GM12801 (cell line): ENCODE results near the gene SLC1A2.

Experiments used
- CTCF ChIP-seq: IDR thresholded peaks from one replicate; pipeline ENCODE4 v1.5.1; 2011; ENCODE audit warnings: control low read depth; ENCODE audit not compliant: insufficient read length; ENCODE audit errors: extremely low read depth

Gene SLC1A2

DNA sequence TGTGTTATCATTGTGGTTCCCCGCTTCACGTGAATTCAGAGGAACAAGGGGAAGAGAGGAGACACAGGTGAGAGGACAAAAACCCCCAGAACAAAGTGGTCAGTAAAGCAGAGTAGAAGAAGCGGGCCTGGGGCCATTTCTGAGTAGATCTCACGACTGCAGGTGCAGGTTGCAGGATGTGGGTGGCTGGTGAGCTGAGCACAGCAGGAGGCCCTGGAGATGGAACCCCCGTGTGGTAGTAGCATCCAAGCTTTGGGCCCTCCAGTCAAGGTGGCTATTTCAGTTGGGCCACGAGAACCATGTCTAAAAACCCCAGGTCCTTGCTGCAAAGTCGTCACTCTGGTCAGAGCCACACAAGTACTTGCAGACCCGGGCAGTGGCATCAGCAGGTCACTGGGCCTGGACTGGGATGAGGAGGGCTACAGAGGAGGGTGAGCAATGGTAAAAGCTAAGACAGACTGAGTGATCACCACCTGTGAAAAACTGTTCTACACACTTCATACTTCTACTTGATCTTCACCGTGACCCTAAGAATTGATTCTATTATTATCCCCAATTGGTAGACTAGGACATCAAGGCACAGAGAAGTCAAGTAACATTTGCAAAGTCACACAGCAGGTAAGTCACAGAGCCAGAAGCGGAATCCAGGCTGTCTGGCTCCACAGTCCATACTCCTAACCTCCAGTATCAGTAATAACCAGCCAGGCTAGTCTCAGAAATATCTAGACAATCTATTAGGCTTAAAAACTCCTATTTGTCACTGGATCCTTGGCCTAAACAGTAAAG lies 43.8 kb downstream of the SLC1A2 start:
- TF ChIP-seq CTCF = no peak

GRCh38 chr11:35373284-35373933 lies 45.9 kb downstream of the SLC1A2 start:
- no peak for TF ChIP-seq CTCF

DNA sequence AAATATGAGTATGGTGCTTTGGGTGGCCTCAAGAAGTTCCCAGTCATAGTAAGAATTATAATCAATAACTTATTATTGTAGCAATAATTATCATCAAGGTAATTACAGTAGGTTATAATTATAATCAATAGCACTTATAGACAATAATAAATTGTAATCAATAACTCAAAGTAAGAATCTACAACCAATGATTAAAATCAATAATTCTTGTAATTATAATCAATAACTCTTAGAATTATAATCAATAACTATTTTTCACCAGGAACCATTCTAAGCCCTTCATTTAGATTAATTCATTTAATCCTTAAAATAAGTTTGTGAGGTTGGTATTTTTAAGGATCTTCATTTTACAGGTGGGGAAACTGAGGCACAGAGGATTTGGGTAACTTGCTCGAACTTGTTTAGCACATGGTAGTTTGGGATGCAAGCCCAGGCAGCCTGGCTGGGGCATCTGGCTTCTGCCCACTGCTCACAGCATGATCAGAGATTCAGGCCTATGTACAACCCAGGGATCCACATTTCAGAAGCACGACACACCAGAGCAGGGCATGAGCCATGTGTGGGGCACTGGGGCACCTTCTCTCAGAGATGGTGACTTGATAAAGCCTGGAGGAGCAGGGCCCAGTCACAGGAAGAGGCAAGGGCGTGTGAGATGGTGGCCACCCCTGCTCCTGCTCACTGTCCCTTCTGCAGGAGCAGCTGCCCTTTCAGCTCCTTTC lies 46.6 kb downstream of the SLC1A2 start:
- no peak for TF ChIP-seq CTCF

- no peak for TF ChIP-seq CTCF
Observed at GRCh38 chr11:35367491-35367890, 51.9 kb downstream of the SLC1A2 start.

GRCh38 chr11:35366798-35367197 lies 52.6 kb downstream of the SLC1A2 start:
- TF ChIP-seq CTCF = no peak

GRCh38 chr11:35365961-35366360 lies 53.4 kb downstream of the SLC1A2 start:
- TF ChIP-seq CTCF = no peak

GRCh38 chr11:35365395-35365794 lies 54.0 kb downstream of the SLC1A2 start:
- TF ChIP-seq CTCF = no peak
